ENCODE measurements around the gene FOXA3.

The FOXA3 gene

DNA sequence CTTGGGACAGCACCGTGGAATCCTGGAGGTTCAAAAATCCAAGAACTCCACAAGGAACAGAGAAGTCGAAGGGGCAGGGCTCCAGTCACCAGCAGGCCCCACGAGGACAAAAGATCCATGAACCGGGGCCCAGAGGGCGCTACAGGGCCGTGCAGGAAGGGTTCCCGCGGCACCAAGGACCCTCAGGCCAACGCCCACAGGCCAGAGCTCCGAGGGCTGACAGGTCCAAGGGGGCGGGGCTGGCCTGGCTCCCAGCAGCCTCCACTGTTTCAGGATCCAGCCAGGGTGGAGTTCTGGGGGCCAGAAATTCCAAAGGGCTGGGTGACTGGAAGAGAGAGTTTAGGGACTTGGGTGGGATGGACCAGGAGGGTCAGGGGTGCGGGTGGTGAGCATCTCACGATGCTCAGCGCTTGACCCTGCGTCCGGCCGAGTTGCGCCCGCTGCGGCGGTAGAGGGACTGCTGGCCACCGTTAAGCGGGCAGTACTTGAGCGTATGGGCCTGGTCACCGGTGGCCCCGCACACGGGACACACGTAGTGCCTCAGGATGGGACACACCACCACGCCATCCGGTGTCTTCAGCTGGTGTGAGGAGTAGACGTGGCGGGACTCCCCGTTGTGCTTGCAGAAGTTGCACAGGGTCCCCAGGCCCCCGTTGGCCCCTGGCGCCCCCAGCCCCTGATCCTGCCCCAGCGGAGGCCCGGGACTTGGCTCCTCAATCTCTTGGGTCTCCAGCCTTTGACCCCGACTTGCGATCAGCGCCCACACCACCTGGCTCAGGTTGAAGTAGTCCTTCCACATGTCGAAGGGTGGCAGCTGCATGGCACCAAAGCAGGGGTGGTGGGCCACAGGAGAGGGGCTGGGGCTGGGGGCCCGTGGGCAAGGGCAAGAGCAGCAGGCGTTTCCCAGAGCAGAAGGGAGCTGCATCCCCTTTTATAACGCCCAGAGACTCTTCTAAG is 50.0 kb downstream of the FOXA3 start, which contains the start of gene NANOS2:
NANOS2 (minus strand) TSS at position 905 of the 957 bp plus-strand sequence; CDS start at position 820, 85 bp downstream.
- TF ChIP-seq, protein P1, sequence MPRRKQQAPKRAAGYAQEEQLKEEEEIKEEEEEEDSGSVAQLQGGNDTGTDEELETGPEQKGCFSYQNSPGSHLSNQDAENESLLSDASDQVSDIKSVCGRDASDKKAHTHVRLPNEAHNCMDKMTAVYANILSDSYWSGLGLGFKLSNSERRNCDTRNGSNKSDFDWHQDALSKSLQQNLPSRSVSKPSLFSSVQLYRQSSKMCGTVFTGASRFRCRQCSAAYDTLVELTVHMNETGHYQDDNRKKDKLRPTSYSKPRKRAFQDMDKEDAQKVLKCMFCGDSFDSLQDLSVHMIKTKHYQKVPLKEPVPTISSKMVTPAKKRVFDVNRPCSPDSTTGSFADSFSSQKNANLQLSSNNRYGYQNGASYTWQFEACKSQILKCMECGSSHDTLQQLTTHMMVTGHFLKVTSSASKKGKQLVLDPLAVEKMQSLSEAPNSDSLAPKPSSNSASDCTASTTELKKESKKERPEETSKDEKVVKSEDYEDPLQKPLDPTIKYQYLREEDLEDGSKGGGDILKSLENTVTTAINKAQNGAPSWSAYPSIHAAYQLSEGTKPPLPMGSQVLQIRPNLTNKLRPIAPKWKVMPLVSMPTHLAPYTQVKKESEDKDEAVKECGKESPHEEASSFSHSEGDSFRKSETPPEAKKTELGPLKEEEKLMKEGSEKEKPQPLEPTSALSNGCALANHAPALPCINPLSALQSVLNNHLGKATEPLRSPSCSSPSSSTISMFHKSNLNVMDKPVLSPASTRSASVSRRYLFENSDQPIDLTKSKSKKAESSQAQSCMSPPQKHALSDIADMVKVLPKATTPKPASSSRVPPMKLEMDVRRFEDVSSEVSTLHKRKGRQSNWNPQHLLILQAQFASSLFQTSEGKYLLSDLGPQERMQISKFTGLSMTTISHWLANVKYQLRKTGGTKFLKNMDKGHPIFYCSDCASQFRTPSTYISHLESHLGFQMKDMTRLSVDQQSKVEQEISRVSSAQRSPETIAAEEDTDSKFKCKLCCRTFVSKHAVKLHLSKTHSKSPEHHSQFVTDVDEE (CRISPR knock-in tag; IDR thresholded peaks at IDR 0.05), result no peak
- no peak for TF ChIP-seq ISL1 (CRISPR knock-in tag; IDR thresholded peaks at IDR 0.05)
- TF ChIP-seq, protein P2, sequence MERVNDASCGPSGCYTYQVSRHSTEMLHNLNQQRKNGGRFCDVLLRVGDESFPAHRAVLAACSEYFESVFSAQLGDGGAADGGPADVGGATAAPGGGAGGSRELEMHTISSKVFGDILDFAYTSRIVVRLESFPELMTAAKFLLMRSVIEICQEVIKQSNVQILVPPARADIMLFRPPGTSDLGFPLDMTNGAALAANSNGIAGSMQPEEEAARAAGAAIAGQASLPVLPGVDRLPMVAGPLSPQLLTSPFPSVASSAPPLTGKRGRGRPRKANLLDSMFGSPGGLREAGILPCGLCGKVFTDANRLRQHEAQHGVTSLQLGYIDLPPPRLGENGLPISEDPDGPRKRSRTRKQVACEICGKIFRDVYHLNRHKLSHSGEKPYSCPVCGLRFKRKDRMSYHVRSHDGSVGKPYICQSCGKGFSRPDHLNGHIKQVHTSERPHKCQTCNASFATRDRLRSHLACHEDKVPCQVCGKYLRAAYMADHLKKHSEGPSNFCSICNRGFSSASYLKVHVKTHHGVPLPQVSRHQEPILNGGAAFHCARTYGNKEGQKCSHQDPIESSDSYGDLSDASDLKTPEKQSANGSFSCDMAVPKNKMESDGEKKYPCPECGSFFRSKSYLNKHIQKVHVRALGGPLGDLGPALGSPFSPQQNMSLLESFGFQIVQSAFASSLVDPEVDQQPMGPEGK (CRISPR knock-in tag; IDR thresholded peaks at IDR 0.05; ENCODE audit: borderline replicate concordance), result no peak
- no peak for TF ChIP-seq CSDC2 (CRISPR knock-in tag; IDR thresholded peaks at IDR 0.05)
- TF ChIP-seq SNAI2 (CRISPR knock-in tag; IDR thresholded peaks at IDR 0.05), result no peak
- TF ChIP-seq, protein P3, sequence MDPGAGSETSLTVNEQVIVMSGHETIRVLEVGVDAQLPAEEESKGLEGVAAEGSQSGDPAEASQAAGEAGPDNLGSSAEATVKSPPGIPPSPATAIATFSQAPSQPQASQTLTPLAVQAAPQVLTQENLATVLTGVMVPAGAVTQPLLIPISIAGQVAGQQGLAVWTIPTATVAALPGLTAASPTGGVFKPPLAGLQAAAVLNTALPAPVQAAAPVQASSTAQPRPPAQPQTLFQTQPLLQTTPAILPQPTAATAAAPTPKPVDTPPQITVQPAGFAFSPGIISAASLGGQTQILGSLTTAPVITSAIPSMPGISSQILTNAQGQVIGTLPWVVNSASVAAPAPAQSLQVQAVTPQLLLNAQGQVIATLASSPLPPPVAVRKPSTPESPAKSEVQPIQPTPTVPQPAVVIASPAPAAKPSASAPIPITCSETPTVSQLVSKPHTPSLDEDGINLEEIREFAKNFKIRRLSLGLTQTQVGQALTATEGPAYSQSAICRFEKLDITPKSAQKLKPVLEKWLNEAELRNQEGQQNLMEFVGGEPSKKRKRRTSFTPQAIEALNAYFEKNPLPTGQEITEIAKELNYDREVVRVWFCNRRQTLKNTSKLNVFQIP (CRISPR knock-in tag; IDR thresholded peaks at IDR 0.05; ENCODE audit: borderline replicate concordance, low read depth), result no peak
- peak; percentile 54; the same call in 2 of the 3 replicates for ATAC-seq

DNA sequence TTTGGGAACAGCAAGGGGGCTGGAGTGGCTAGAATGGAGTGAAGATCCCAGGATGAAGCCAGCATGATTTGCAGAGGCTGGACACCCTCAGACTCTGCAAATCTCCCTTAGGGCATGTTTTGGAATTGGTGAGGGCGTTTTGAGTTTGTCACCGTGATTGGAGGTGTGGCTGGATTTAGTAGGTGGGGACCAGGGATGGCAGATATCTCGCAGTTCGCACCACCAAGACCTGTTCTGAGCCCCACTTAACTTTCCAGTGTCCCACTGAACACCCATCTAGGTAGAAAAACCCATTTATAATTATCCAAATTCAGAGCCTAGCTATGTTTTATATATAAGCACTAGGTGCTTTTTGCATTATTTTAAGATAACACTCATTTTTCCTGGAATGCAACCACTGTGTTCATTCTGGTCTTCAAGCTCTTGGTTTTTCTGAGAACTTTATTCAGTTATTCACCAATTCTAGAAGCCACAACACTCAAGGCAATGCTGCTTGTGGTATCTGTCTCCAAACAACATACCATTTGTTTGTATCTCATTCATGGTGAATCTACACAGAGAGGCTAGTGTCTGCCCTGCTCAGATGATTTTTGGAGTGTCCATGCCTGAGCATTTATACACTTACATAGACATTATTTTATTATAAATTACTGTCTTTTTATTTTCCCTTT is 53.4 kb downstream of the FOXA3 start:
- no peak for ATAC-seq
- TF ChIP-seq ZC3H10 (CRISPR knock-in tag; IDR thresholded peaks at IDR 0.05) (no peak), TCF4 (CRISPR knock-in tag; IDR thresholded peaks at IDR 0.05; ENCODE audit: borderline replicate concordance) (no peak), RARB (CRISPR knock-in tag; IDR thresholded peaks at IDR 0.05) (no peak), OSR1 (CRISPR knock-in tag; IDR thresholded peaks at IDR 0.05) (no peak)
- TF ChIP-seq, protein P2 (CRISPR knock-in tag; IDR thresholded peaks at IDR 0.05; ENCODE audit: borderline replicate concordance), result no peak

DNA sequence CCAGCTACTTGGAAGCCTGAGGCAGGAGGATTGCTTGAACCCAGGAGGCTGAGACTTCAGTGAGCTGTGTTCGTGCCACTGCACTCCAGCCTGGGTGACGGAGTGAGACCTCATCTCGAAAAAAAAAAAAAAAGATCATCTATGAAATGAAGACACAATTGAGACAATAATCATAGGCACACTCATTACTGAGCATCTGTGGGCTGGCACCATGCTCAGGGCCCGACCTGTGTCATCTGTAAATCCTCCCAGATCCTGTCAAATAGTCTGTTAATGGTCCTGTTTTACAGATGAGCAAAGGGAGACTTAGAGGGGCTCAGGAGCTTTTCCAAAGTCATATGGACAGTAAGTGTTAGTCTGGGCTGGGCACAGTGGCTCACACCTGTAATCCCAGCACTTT is 54.6 kb downstream of the FOXA3 start:
- TF ChIP-seq BACH2 (CRISPR knock-in tag; IDR thresholded peaks at IDR 0.05; ENCODE audit: borderline replicate concordance) (no peak), OSR1 (CRISPR knock-in tag; IDR thresholded peaks at IDR 0.05) (no peak), RARB (CRISPR knock-in tag; IDR thresholded peaks at IDR 0.05) (no peak)
- TF ChIP-seq, protein P1 (CRISPR knock-in tag; IDR thresholded peaks at IDR 0.05), result no peak
- no peak for ATAC-seq

DNA sequence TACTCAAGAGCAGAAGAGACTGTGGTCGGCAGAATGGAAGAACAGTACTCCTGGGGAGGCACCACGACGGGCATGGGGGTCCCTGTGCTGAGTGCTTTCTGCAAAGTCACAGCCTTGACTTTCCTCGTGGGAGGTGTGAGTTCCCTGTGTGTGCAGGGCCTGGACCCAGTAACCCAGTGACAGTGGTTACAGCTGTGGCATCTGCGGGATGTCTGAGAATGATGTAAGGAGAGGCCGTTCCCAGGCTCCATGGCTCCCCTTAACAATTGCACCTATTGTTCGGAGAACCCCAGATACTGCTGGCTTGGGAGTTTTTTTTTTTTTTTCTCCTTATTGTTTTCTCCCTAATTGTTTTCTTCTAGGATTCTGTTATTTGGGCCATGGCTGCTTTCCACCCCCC is 55.6 kb downstream of the FOXA3 start:
- no peak for ATAC-seq
- no peak for TF ChIP-seq ISL1 (CRISPR knock-in tag; IDR thresholded peaks at IDR 0.05)
- TF ChIP-seq, protein P4, sequence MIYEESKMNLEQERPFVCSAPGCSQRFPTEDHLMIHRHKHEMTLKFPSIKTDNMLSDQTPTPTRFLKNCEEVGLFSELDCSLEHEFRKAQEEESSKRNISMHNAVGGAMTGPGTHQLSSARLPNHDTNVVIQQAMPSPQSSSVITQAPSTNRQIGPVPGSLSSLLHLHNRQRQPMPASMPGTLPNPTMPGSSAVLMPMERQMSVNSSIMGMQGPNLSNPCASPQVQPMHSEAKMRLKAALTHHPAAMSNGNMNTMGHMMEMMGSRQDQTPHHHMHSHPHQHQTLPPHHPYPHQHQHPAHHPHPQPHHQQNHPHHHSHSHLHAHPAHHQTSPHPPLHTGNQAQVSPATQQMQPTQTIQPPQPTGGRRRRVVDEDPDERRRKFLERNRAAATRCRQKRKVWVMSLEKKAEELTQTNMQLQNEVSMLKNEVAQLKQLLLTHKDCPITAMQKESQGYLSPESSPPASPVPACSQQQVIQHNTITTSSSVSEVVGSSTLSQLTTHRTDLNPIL (CRISPR knock-in tag; IDR thresholded peaks at IDR 0.05; ENCODE audit: low read depth), result no peak
- TF ChIP-seq, protein P2 (CRISPR knock-in tag; IDR thresholded peaks at IDR 0.05; ENCODE audit: borderline replicate concordance), result no peak
- no peak for TF ChIP-seq ZFP30 (CRISPR knock-in tag; IDR thresholded peaks at IDR 0.05)
- no peak for TF ChIP-seq CSDC2 (CRISPR knock-in tag; IDR thresholded peaks at IDR 0.05)
- TF ChIP-seq SNAI2 (CRISPR knock-in tag; IDR thresholded peaks at IDR 0.05), result no peak
- no peak for TF ChIP-seq ZNF565 (CRISPR knock-in tag; conservative IDR thresholded peaks at IDR 0.05; ENCODE audit: low read depth)
- TF ChIP-seq, protein P3 (CRISPR knock-in tag; IDR thresholded peaks at IDR 0.05; ENCODE audit: borderline replicate concordance, low read depth), result no peak
